Hindlimb muscle (tissue), 1 donor: ENCODE measurements around the gene PITPNB. TPM values are rescaled to one million over a fixed set of nuclear protein-coding genes. Genes with fewer than 3 reads are reported as not detected.

ENCODE experiments used
- DNase-seq: peaks from one replicate; pipeline ENCODE4 v3.0.0-alpha.2; 2013
- polyA plus RNA-seq: library from polyadenylated mRNA; unstranded; fragments of 120-200 nt; gene quantifications from one replicate; pipeline ENCODE4 v1.2.1, GENCODE V29; 2013; ENCODE audit not compliant: insufficient read length

PITPNB gene
- polyA plus RNA-seq, 1 donor, result 38.3 TPM

GRCh38 chr22:27918341-27919221 is 475 bp downstream of the PITPNB start:
- DNase-seq, result peak; percentile 64

GRCh38 chr22:27915986-27916385 is 3.1 kb downstream of the PITPNB start:
- no peak for DNase-seq

GRCh38 chr22:27913162-27913741 is 5.8 kb downstream of the PITPNB start:
- DNase-seq, result no peak

GRCh38 chr22:27912101-27912500 is 7.0 kb downstream of the PITPNB start:
- DNase-seq, result no peak

GRCh38 chr22:27911330-27911729 is 7.7 kb downstream of the PITPNB start:
- no peak for DNase-seq

GRCh38 chr22:27906241-27906640 is 12.8 kb downstream of the PITPNB start:
- no peak for DNase-seq

GRCh38 chr22:27905653-27906052 is 13.4 kb downstream of the PITPNB start:
- DNase-seq, result no peak

GRCh38 chr22:27903805-27904473 is 15.1 kb downstream of the PITPNB start:
- no peak for DNase-seq

- no peak for DNase-seq
Observed at GRCh38 chr22:27900153-27900552, 18.9 kb downstream of the PITPNB start.

GRCh38 chr22:27896245-27896644 is 22.8 kb downstream of the PITPNB start:
- no peak for DNase-seq

- no peak for DNase-seq
Observed at GRCh38 chr22:27895600-27895999, 23.5 kb downstream of the PITPNB start.

GRCh38 chr22:27892811-27893210 is 26.2 kb downstream of the PITPNB start:
- no peak for DNase-seq

GRCh38 chr22:27892064-27892463 is 27.0 kb downstream of the PITPNB start:
- no peak for DNase-seq

- no peak for DNase-seq
Observed at GRCh38 chr22:27888310-27888709, 30.7 kb downstream of the PITPNB start.

GRCh38 chr22:27886843-27887151 is 32.3 kb downstream of the PITPNB start:
- DNase-seq, result no peak

GRCh38 chr22:27885977-27886842 is 32.8 kb downstream of the PITPNB start:
- DNase-seq, result no peak

GRCh38 chr22:27883656-27884350 is 35.3 kb downstream of the PITPNB start:
- DNase-seq, result no peak

- no peak for DNase-seq
Observed at GRCh38 chr22:27882507-27883290, 36.4 kb downstream of the PITPNB start.

- DNase-seq, result no peak
Observed at GRCh38 chr22:27881421-27881820, 37.6 kb downstream of the PITPNB start.

- peak; percentile 77 for DNase-seq
Observed at GRCh38 chr22:27880778-27881394, 38.2 kb downstream of the PITPNB start.

- DNase-seq, result no peak
Observed at GRCh38 chr22:27879923-27880322, 39.1 kb downstream of the PITPNB start.
